Heart left ventricle (tissue), 13 donors: ENCODE data around the gene MFAP5.

Source experiments
- CTCF ChIP-seq, 12 donors: fragments of 200-600 bp; sonication (generic) in 4 of 12; IDR thresholded peaks; one replicate each; pipeline versions ENCODE4 v1.5.0 to v1.8.0; 2018 to 2022; ENCODE audit warnings: antibody characterized with exemption in 12 of 12, mild to moderate bottlenecking in 5 of 12
- POLR2A ChIP-seq, 2 donors: fragments of 450-650 bp; IDR thresholded peaks; one replicate each; pipeline ENCODE4 v1.6.1; 2017; ENCODE audit warnings: antibody characterized with exemption in 2 of 2, mild to moderate bottlenecking in 2 of 2, moderate library complexity in 2 of 2
- donor health status: ischemic (EF 13 %, LVEDD 7.1; RV severe dilation, severe dysfunction).
- donor health status: DM: no; HTN: yes; CAD: no.
- donor health status: DM: no; HTN: no; CAD: no.
- donor health status: ischemic (EF 25% LVEDD 6.9; RV normal size, moderate dysfunction).
- donor health status: ischemic (EF 25% LVEDD 5.7; RV mildly dilated, moderate dysfunction).
- donor health status: ischemic (EF 35%, LVEDD 5.7; RV mildly dilated, moderate dysfunction).
- donor health status: nonischemic (EF 11% LVEDD 7.7; RV severe dilation, severe dysfunction).
- donor health status: DM: yes; HTN: yes; CAD: no.
- donor health status: PGD.
- donor health status: ischemic (EF 29% LVEDD 5.4; RV normal size, mild dysfunction).
- donor health status: nonischemic (EF 23%, LVEDD 6.1; RV moderate dilation, normal function).

GRCh38 chr12:8612629-8613028 is 50.0 kb downstream of the MFAP5 start, which contains the start of gene AICDA:
- TF ChIP-seq CTCF (IDR thresholded peaks at IDR 0.05) (no peak), POLR2A (IDR thresholded peaks at IDR 0.05) (no peak)
